ENCODE data around the gene IST1. TPM values are rescaled to one million over a fixed set of nuclear protein-coding genes. Genes with fewer than 3 reads are reported as not detected.

The IST1 gene
- total and polyA plus RNA-seq, 9 of the 15 experiments (the other 6 are each of a cell fraction or from before 2014, with no cell fraction given), result 135 to 334 (median 188) TPM

DNA sequence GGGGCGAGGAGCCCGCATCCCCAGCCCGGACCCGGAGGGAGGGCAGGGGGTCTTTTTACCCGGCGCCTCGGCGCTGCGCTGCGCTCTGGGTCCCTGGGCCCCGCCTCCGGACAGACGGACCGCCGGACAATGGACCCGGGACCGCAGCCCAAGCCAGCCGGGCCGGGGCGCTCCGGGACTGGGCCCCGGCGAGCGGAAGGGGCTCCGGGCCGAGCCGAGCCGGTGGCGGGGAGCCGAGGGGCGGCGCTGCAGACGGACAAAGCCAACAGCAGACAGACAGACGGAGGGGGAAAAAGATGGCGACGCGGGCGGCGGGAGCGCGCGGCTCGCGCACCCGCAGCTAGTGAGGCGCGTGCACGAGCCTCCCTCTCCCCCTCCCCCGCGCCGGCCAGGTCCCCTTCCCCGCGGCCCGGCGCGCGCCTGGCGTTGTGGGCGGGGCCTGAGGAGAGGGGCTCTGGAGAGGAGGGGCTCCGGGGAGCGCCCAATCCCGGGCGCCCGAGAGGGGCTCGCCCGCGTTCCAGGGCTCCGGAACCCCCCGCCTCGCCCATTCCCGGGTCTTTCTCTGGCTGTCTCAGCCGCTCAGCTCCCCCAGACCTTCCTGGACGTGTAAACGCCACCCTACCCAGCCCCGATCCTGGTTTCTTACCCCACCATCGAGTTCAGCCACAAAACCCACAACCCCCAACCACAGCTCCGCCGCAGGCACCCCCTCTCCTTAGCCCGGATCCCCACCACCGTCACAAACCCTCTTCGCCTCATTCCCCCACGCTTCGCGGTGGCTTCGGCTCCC lies 11.3 kb upstream of the IST1 start, which contains the start of gene ZNF821 (continued):
- TF ChIP-seq, protein P1, sequence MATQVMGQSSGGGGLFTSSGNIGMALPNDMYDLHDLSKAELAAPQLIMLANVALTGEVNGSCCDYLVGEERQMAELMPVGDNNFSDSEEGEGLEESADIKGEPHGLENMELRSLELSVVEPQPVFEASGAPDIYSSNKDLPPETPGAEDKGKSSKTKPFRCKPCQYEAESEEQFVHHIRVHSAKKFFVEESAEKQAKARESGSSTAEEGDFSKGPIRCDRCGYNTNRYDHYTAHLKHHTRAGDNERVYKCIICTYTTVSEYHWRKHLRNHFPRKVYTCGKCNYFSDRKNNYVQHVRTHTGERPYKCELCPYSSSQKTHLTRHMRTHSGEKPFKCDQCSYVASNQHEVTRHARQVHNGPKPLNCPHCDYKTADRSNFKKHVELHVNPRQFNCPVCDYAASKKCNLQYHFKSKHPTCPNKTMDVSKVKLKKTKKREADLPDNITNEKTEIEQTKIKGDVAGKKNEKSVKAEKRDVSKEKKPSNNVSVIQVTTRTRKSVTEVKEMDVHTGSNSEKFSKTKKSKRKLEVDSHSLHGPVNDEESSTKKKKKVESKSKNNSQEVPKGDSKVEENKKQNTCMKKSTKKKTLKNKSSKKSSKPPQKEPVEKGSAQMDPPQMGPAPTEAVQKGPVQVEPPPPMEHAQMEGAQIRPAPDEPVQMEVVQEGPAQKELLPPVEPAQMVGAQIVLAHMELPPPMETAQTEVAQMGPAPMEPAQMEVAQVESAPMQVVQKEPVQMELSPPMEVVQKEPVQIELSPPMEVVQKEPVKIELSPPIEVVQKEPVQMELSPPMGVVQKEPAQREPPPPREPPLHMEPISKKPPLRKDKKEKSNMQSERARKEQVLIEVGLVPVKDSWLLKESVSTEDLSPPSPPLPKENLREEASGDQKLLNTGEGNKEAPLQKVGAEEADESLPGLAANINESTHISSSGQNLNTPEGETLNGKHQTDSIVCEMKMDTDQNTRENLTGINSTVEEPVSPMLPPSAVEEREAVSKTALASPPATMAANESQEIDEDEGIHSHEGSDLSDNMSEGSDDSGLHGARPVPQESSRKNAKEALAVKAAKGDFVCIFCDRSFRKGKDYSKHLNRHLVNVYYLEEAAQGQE (IDR thresholded peaks at IDR 0.05; ENCODE audit: borderline replicate concordance), result peak; percentile 48; the same call in 1 of the 2 replicates
- TF ChIP-seq, protein P1 (CRISPR knock-in tag; IDR thresholded peaks at IDR 0.05; ENCODE audit: low read depth), result peak; percentile 68; the same call in 1 of the 2 replicates
- TF ChIP-seq HNRNPL (IDR thresholded peaks at IDR 0.05; ENCODE audit: low read depth, low read length), result no peak
- TF ChIP-seq, protein P2, sequence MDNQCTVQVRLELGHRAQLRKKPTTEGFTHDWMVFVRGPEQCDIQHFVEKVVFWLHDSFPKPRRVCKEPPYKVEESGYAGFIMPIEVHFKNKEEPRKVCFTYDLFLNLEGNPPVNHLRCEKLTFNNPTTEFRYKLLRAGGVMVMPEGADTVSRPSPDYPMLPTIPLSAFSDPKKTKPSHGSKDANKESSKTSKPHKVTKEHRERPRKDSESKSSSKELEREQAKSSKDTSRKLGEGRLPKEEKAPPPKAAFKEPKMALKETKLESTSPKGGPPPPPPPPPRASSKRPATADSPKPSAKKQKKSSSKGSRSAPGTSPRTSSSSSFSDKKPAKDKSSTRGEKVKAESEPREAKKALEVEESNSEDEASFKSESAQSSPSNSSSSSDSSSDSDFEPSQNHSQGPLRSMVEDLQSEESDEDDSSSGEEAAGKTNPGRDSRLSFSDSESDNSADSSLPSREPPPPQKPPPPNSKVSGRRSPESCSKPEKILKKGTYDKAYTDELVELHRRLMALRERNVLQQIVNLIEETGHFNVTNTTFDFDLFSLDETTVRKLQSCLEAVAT (IDR thresholded peaks at IDR 0.05), result peak in 1 of 2 experiments; percentile 81; a peak in 2 of 4 replicates
- TF ChIP-seq ZFP36 (IDR thresholded peaks at IDR 0.05; ENCODE audit: low read depth, low read length, partially characterized antibody), result no peak
- no peak for TF ChIP-seq ZNF3 (CRISPR knock-in tag; IDR thresholded peaks at IDR 0.05)
- TF ChIP-seq ZKSCAN3 (CRISPR knock-in tag; IDR thresholded peaks at IDR 0.05), result no peak
- no peak for TF ChIP-seq ZFP1 (CRISPR knock-in tag; IDR thresholded peaks at IDR 0.05)
- TF ChIP-seq PHB2 (IDR thresholded peaks at IDR 0.05; ENCODE audit: low read depth), result no peak
- no peak for TF ChIP-seq YBX1 (IDR thresholded peaks at IDR 0.05)
- no peak for TF ChIP-seq DNMT1 (IDR thresholded peaks at IDR 0.05)
- TF ChIP-seq ZNF134 (CRISPR knock-in tag; conservative IDR thresholded peaks at IDR 0.05), result no peak
- TF ChIP-seq SMARCC2 (IDR thresholded peaks at IDR 0.05; ENCODE audit: low read depth), result no peak
- no peak for TF ChIP-seq HMG20B (CRISPR knock-in tag; IDR thresholded peaks at IDR 0.05)
- TF ChIP-seq, protein P3, sequence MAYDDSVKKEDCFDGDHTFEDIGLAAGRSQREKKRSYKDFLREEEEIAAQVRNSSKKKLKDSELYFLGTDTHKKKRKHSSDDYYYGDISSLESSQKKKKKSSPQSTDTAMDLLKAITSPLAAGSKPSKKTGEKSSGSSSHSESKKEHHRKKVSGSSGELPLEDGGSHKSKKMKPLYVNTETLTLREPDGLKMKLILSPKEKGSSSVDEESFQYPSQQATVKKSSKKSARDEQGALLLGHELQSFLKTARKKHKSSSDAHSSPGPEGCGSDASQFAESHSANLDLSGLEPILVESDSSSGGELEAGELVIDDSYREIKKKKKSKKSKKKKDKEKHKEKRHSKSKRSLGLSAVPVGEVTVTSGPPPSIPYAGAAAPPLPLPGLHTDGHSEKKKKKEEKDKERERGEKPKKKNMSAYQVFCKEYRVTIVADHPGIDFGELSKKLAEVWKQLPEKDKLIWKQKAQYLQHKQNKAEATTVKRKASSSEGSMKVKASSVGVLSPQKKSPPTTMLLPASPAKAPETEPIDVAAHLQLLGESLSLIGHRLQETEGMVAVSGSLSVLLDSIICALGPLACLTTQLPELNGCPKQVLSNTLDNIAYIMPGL (CRISPR knock-in tag; IDR thresholded peaks at IDR 0.05), result 0 out of 2 replicates have a peak, but pooled peaks have one; percentile 47
- TF ChIP-seq PHTF2 (CRISPR knock-in tag; IDR thresholded peaks at IDR 0.05), result no peak
- TF ChIP-seq TFAM (CRISPR knock-in tag; conservative IDR thresholded peaks at IDR 0.05), result no peak

All from K562 (cell line).